Measurements from ENCODE around the gene SIGMAR1.

DNA sequence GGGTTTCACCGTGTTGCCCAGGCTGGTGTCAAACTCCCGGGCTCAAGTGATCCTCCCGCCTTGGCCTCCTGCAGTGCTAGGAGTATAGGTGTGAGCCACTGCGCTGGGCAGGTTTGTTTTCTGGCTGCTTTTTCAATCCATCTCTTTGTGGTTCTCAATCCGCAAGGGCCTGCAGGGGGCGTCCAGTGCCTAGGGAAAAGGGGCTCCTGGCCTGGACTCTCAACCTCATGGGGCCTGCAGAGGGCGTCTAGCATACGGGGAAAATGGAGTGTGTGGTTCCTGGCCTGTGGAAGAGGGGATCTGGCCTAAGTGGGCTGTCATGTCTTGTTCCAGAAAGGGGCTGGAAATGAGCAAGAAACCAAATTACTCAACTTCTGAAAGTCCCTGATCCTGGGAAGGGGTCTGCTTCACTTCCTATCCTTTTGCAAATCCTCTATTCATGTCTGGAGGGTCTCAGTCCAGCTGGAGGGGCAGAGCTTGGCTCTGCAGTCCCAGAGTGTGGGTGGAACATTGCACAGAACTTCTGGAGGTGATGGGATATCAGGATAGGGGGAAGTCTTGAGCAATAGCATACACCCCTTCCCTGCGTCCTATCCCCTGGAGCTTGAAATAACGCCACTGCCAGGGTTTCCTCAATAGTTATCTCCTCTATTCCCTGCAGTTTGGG, 37.6 kb upstream of the SIGMAR1 start:
- TF ChIP-seq, protein P1, sequence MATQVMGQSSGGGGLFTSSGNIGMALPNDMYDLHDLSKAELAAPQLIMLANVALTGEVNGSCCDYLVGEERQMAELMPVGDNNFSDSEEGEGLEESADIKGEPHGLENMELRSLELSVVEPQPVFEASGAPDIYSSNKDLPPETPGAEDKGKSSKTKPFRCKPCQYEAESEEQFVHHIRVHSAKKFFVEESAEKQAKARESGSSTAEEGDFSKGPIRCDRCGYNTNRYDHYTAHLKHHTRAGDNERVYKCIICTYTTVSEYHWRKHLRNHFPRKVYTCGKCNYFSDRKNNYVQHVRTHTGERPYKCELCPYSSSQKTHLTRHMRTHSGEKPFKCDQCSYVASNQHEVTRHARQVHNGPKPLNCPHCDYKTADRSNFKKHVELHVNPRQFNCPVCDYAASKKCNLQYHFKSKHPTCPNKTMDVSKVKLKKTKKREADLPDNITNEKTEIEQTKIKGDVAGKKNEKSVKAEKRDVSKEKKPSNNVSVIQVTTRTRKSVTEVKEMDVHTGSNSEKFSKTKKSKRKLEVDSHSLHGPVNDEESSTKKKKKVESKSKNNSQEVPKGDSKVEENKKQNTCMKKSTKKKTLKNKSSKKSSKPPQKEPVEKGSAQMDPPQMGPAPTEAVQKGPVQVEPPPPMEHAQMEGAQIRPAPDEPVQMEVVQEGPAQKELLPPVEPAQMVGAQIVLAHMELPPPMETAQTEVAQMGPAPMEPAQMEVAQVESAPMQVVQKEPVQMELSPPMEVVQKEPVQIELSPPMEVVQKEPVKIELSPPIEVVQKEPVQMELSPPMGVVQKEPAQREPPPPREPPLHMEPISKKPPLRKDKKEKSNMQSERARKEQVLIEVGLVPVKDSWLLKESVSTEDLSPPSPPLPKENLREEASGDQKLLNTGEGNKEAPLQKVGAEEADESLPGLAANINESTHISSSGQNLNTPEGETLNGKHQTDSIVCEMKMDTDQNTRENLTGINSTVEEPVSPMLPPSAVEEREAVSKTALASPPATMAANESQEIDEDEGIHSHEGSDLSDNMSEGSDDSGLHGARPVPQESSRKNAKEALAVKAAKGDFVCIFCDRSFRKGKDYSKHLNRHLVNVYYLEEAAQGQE (IDR thresholded peaks at IDR 0.05; ENCODE audit: low read depth): no peak
- TF ChIP-seq NFIC (IDR thresholded peaks at IDR 0.05): no peak
